Heart right ventricle (tissue), 16 donors: ENCODE results near the gene YKT6. TPM values are rescaled to one million over a fixed set of nuclear protein-coding genes. Genes with fewer than 3 reads are reported as not detected.

Source experiments
- ATAC-seq, 8 donors: fragments of 200-7000 bp; cut with Tn5 transposase; one replicate each; pipeline ENCODE4 v1.9.1; 2020; ENCODE audit warnings: mild to moderate bottlenecking in 8 of 8, moderate library complexity in 8 of 8, moderate number of reproducible peaks in 1 of 8
- DNase-seq, 2 donors: peaks; one replicate each; pipeline ENCODE4 v3.0.0-alpha.2; 2020
- H3K27ac ChIP-seq, 10 donors: fragments of 200-600 bp; sonication (generic) in 2 of 10; one replicate each; pipeline versions ENCODE4 v1.5.0 to v1.8.0; 2020 to 2022; ENCODE audit warnings: mild to moderate bottlenecking in 3 of 10
- H3K27me3 ChIP-seq, 7 donors: fragments of 200-600 bp; one replicate each; pipeline ENCODE4 v1.8.0; 2021 to 2022; ENCODE audit warnings: mild to moderate bottlenecking in 2 of 7
- H3K36me3 ChIP-seq, 9 donors: fragments of 200-600 bp; sonication (generic) in 1 of 9; one replicate each; pipeline versions ENCODE4 v1.5.0 to v1.8.0; 2020 to 2022; ENCODE audit warnings: mild to moderate bottlenecking in 2 of 9
- H3K4me1 ChIP-seq, 9 donors: fragments of 200-600 bp; sonication (generic) in 1 of 9; one replicate each; pipeline versions ENCODE4 v1.5.0 to v1.8.0; 2020 to 2022; ENCODE audit warnings: mild to moderate bottlenecking in 4 of 9
- H3K4me3 ChIP-seq, 10 donors: fragments of 200-600 bp; sonication (generic) in 2 of 10; one replicate each; pipeline versions ENCODE4 v1.5.0 to v1.8.0; 2020 to 2022; ENCODE audit warnings: mild to moderate bottlenecking in 7 of 10, moderate library complexity in 2 of 10
- H3K9me3 ChIP-seq, 11 donors: fragments of 200-600 bp in 10 of 11; sonication (generic) in 2 of 11; one replicate each; pipeline versions ENCODE4 v1.5.0 to v1.8.0; 2013 to 2022; ENCODE audit warnings: mild to moderate bottlenecking in 2 of 11, control low read depth in 1 of 11, moderate library complexity in 1 of 11
- WGBS, 2 donors: extraction: QIAGEN DNeasy Blood & Tissue Kit; methylation state at CpG; one replicate each; pipeline ENCODE4 v1.1.7; 2013; ENCODE audit warnings: inconsistent platforms in 1 of 2; 5-methylcytosine and 5-hydroxymethylcytosine counted together
- intact Hi-C, 10 donors: fragments of 100-400 bp; cut with DNase I; formaldehyde crosslinking; loops; one replicate each; pipeline versions ENCODE4 v1.11.1 to v1.14.2; 2022
- polyA plus RNA-seq, 2 donors: library from polyadenylated mRNA; stranded (reverse); fragments of 200-250 nt; gene quantifications; one replicate each; pipeline ENCODE4 v1.2.3, GENCODE V29; 2013
- total RNA-seq, 10 donors: library from RNA; stranded (reverse); fragmentation: NEBNext Ultra II Directional in 3 of 10; extraction: Animal tissue kit (Norgen Biotek cat#: 25700) in 3 of 10; gene quantifications; one replicate each; pipeline versions ENCODE4 v1.2.1 to v1.2.4, GENCODE V29; 2021 to 2023
- TF ChIP-seq, protein P1 (sequence below), 9 donors: fragments of 200-600 bp; sonication (generic) in 2 of 9; IDR thresholded peaks; one replicate each; pipeline versions ENCODE4 v1.5.0 to v1.8.0; 2021 to 2022; ENCODE audit warnings: antibody characterized with exemption in 9 of 9, mild to moderate bottlenecking in 5 of 9, moderate library complexity in 1 of 9
- donor health status: Arrhythmogenic right ventricular cardiomyopathy.
- donor health status: ischemic (EF 13 %, LVEDD 7.1; RV severe dilation, severe dysfunction).
- donor health status: healthy with polysubstance abuse.
- donor health status: DM: no; HTN: yes; CAD: no.
- donor health status: DM: no; HTN: no; CAD: no.
- donor health status: ischemic (EF 25% LVEDD 6.9; RV normal size, moderate dysfunction).
- donor health status: ischemic (EF 25% LVEDD 5.7; RV mildly dilated, moderate dysfunction).
- donor health status: healthy.
- donor health status: DM: yes; HTN: yes; CAD: no.
- donor health status: Ischemic cardiomyopathy.
- donor health status: ischemic (EF 35%, LVEDD 5.7; RV mildly dilated, moderate dysfunction).
- donor health status: nonischemic (EF 11% LVEDD 7.7; RV severe dilation, severe dysfunction).
- donor health status: DM: yes; HTN: yes; CAD: no.
- donor health status: PGD.
- donor health status: ischemic (EF 29% LVEDD 5.4; RV normal size, mild dysfunction).
- donor health status: nonischemic (EF 23%, LVEDD 6.1; RV moderate dilation, normal function).

The YKT6 gene
- total and polyA plus RNA-seq, 12 donors = 27.7 to 79.6 (median 47.7) TPM

DNA sequence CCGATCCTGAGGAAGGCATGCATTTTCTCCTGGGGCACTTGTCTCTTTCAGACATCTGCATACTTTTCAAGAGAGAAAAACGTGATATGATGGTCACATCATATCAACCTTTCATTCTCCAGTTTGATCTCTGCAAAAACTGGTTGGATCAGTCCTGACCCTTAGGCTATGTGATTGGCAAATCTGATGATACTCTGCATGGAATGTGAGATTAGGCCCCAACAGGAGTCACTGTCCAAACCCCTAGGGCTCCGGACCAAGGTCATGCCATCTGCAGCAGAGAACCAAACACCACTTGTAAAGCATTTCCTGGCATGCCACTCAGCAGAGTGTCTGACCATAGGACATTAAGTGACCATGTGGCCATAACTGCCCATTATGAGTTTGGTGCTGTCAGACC, 20.1 kb upstream of the YKT6 start:
- Histone ChIP-seq H3K36me3 (no peaks in the 10 kb centered on the region), H3K27ac (no peak overlapping the region), H3K4me1 (peaks cover 0 to 9% (median 0%) of the 10 kb centered on the region in 9 donors), H3K4me3 (no peak overlapping the region), H3K27me3 (peaks cover 0 to 7% (median 0%) of the 10 kb centered on the region in 7 donors), H3K9me3 (peaks cover 0 to 14% (median 8%) of the 10 kb centered on the region in 11 donors)
- intact Hi-C loops = no loop called here
- no peak for ATAC-seq
- TF ChIP-seq, protein P1, sequence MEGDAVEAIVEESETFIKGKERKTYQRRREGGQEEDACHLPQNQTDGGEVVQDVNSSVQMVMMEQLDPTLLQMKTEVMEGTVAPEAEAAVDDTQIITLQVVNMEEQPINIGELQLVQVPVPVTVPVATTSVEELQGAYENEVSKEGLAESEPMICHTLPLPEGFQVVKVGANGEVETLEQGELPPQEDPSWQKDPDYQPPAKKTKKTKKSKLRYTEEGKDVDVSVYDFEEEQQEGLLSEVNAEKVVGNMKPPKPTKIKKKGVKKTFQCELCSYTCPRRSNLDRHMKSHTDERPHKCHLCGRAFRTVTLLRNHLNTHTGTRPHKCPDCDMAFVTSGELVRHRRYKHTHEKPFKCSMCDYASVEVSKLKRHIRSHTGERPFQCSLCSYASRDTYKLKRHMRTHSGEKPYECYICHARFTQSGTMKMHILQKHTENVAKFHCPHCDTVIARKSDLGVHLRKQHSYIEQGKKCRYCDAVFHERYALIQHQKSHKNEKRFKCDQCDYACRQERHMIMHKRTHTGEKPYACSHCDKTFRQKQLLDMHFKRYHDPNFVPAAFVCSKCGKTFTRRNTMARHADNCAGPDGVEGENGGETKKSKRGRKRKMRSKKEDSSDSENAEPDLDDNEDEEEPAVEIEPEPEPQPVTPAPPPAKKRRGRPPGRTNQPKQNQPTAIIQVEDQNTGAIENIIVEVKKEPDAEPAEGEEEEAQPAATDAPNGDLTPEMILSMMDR (IDR thresholded peaks at IDR 0.05) = no peak
- no peak for DNase-seq
- WGBS, 2 donors = 58 to 69% methylated on average over 3 of the region's 3 CpGs

DNA sequence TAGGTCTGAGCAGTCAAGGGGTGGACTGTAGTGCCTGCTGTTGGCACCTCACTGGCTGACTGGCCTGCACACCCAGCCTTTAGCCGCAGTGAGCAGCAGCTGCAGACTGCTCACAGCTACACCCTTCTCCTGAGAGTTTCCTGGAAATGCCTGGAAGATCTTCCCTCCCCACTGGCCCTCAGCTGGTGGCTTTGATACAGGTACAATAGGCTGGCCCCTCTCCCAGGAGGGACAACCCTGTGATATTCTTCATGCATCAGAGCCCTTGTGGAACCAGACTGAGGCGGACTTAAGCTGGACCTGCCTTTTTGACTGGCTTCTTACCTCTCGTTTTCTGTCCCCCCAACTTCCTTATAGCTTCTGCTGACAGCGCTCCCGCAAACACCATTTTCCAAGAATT, 18.0 kb upstream of the YKT6 start:
- WGBS, 2 donors = 77 to 80% methylated on average over 5 of the region's 5 CpGs
- Histone ChIP-seq H3K9me3 (peaks cover 0 to 14% (median 8%) of the 10 kb centered on the region in 11 donors), H3K4me1 (peaks cover 0 to 4% (median 0%) of the 10 kb centered on the region in 9 donors), H3K27me3 (peaks cover 0 to 7% (median 0%) of the 10 kb centered on the region in 7 donors), H3K36me3 (no peaks in the 10 kb centered on the region), H3K4me3 (no peak overlapping the region), H3K27ac (no peak overlapping the region)
- ATAC-seq (no peak), DNase-seq (no peak)
- TF ChIP-seq, protein P1 (IDR thresholded peaks at IDR 0.05) = no peak
- intact Hi-C loops = no loop called here

DNA sequence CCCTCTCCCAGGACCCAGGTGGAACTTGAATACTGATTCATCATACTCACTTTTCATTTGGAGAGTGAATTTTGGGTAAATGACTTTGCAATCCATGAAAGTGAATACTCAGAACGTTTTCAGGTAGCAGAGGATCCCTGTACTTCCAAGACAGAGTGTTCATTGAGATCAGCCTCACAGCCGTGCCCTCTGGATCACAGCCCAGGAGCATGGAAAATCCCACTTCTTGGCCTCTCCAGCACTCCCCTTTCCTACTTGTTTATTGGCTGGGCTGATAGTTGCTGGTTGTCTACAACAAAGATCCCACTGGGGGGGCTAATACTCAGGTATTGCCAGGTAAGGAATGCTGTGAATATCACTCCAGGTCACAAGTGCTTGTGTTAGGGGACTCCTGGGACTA, 17.4 kb upstream of the YKT6 start:
- peaks cover 0 to 14% (median 8%) of the 10 kb centered on the region in 11 donors for H3K9me3 ChIP-seq
- no peak overlapping the region for H3K27ac ChIP-seq
- intact Hi-C loops = no loop called here
- no peaks in the 10 kb centered on the region for H3K4me1 ChIP-seq
- ATAC-seq = no peak
- peaks cover 0 to 7% (median 0%) of the 10 kb centered on the region in 7 donors for H3K27me3 ChIP-seq
- H3K4me3 ChIP-seq = no peak overlapping the region
- no peak for DNase-seq
- TF ChIP-seq, protein P1 (IDR thresholded peaks at IDR 0.05) = no peak
- H3K36me3 ChIP-seq = no peaks in the 10 kb centered on the region
- 28 to 39% methylated on average over 2 of the region's 2 CpGs for WGBS, 2 donors

DNA sequence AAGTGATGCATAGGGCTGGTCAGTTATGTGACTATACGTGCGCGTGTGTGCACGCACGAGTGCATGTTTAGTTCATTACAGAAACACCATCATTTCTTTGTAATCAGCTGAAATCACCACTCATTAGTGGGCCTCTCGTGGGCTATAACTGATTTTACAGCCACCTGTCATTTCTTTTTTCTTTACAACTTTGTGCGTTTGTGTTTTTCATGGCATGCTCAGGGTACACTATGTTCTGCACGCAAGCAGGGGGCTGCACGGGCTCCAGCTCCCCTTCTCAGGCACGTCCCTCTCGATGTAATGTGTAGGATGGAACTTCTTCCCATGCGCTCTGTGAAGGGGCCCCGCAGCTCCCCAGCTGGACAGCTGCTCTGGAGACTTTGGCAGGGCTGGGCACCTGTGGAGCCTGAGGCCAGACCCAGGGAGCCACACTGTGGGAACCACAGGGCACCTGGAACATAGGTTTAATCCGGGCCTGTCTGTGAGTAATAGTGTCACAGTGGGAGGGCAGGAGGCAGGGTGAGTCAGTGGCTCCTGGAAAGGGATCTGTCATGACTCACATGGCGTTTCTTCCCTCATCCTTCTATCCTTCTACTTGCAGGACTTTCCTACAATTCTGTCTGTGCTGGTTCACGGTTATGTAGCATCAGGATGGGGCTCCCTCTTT, 16.4 kb upstream of the YKT6 start:
- DNase-seq (no peak), ATAC-seq (no peak)
- intact Hi-C loops = no loop called here
- Histone ChIP-seq H3K9me3 (peaks cover 0 to 14% (median 8%) of the 10 kb centered on the region in 11 donors), H3K27me3 (peaks cover 0 to 7% (median 0%) of the 10 kb centered on the region in 7 donors), H3K4me1 (no peaks in the 10 kb centered on the region), H3K4me3 (no peak overlapping the region), H3K36me3 (no peaks in the 10 kb centered on the region), H3K27ac (no peak overlapping the region)
- 68 to 73% methylated on average over 16 of the region's 16 CpGs for WGBS, 2 donors
- TF ChIP-seq, protein P1 (IDR thresholded peaks at IDR 0.05) = no peak
